Loucy (cell line): ENCODE results near the gene RIPOR2.

Source experiments
- EZH2phosphoT487 ChIP-seq: fragments of 200-600 bp; IDR thresholded peaks from 2 replicates; pipeline ENCODE4 v1.6.1; 2018; ENCODE audit warnings: antibody characterized with exemption, mild to moderate bottlenecking, moderate library complexity, borderline replicate concordance
- TF ChIP-seq, protein P1 (sequence below): fragments of 200-600 bp; sonication (generic); conservative IDR thresholded peaks from 2 replicates; pipeline ENCODE4 v1.5.1; 2014; ENCODE audit warnings: mild to moderate bottlenecking, antibody characterized with exemption, low read length

DNA sequence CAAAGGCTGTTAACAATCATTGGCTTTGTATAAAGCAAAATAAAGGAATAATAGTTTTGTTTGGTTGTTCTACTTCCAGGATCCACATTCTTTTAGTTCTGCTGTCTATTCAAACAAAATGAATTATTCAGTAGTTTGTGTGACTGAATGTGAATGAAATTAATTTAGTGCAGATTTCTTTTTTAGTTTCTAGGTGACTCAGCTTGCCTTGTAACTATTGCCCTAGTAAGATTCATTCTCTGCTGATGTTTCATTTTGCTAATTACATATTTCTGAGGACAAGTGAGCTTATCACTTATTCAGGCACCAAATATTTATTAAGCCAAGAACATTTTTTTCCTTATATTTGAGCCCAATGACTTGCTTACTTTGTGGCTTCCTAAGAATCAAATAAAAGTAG lies 46.5 kb upstream of the RIPOR2 start:
- TF ChIP-seq, protein P1, sequence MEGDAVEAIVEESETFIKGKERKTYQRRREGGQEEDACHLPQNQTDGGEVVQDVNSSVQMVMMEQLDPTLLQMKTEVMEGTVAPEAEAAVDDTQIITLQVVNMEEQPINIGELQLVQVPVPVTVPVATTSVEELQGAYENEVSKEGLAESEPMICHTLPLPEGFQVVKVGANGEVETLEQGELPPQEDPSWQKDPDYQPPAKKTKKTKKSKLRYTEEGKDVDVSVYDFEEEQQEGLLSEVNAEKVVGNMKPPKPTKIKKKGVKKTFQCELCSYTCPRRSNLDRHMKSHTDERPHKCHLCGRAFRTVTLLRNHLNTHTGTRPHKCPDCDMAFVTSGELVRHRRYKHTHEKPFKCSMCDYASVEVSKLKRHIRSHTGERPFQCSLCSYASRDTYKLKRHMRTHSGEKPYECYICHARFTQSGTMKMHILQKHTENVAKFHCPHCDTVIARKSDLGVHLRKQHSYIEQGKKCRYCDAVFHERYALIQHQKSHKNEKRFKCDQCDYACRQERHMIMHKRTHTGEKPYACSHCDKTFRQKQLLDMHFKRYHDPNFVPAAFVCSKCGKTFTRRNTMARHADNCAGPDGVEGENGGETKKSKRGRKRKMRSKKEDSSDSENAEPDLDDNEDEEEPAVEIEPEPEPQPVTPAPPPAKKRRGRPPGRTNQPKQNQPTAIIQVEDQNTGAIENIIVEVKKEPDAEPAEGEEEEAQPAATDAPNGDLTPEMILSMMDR = no peak
- no peak for TF ChIP-seq EZH2phosphoT487
